Activated T-cell treated with anti-CD3 and anti-CD28 coated beads, Interleukin-2, amount 50 U/mL, for 4 hours (primary cell): ENCODE data around the gene ARL4D. TPM values are rescaled to one million over a fixed set of nuclear protein-coding genes. Genes with fewer than 3 reads are reported as not detected.

Experiments
- ATAC-seq, 2 donors: fragments of 200-7000 bp; cut with Tn5 transposase; one replicate each; pipeline ENCODE4 v1.10.0; 2021
- DNase-seq: peaks from one replicate; pipeline ENCODE4 v3.0.0-alpha.2; 2020
- H3K27me3 Mint-ChIP-seq: one replicate; pipeline ENCODE4 v1.8.0; 2021; ENCODE audit warnings: low read depth, mixed read lengths
- H3K36me3 Mint-ChIP-seq: one replicate; pipeline ENCODE4 v1.8.0; 2022; ENCODE audit warnings: mixed read lengths; ENCODE audit not compliant: insufficient read depth
- H3K4me1 Mint-ChIP-seq: one replicate; pipeline ENCODE4 v1.8.0; 2021; ENCODE audit warnings: low read depth, mixed read lengths
- H3K4me3 Mint-ChIP-seq: one replicate; pipeline ENCODE4 v1.8.0; 2021; ENCODE audit warnings: mild to moderate bottlenecking, moderate library complexity, mixed read lengths
- H3K9me3 Mint-ChIP-seq: one replicate; pipeline ENCODE4 v1.8.0; 2021; ENCODE audit warnings: mixed read lengths
- total RNA-seq, 3 donors: library from RNA; stranded (reverse); gene quantifications; one replicate each; pipeline ENCODE4 v1.2.1, GENCODE V29; 2021

ARL4D gene
- total RNA-seq, 3 donors from 2014 or later = 1.7 to 2.6 (median 1.8) TPM

DNA sequence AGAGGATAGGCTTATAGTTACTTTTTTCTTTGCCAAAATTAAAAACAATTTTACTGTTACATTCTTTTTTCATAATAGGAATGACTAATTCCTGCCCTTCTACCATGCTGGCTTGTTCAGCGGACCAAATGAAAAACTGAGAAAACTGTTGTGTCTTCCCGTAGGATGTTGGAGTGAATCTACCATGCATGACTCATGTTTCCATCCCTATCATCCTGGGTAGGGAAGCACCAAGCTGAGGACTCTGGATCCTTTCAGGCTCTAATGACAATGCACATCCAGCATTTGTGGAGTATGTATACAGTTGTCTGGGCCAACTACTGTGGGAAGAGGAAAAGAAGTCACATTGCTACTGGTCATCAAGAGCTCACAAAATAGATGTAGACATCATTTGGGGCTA, 43.9 kb downstream of the ARL4D start:
- no peaks in the 10 kb centered on the region for H3K4me1 Mint-ChIP-seq
- no peak for ATAC-seq
- no peaks in the 10 kb centered on the region for H3K9me3 Mint-ChIP-seq
- no peaks in the 10 kb centered on the region for H3K36me3 Mint-ChIP-seq
- peaks cover 11% of the 10 kb centered on the region for H3K27me3 Mint-ChIP-seq
- no peak for DNase-seq
- no peak overlapping the region for H3K4me3 Mint-ChIP-seq

- no peak for ATAC-seq
- peaks cover 11% of the 10 kb centered on the region for H3K27me3 Mint-ChIP-seq
- no peaks in the 10 kb centered on the region for H3K36me3 Mint-ChIP-seq
- no peaks in the 10 kb centered on the region for H3K4me1 Mint-ChIP-seq
- no peaks in the 10 kb centered on the region for H3K9me3 Mint-ChIP-seq
- no peak overlapping the region for H3K4me3 Mint-ChIP-seq
- no peak for DNase-seq
Measured at GRCh38 chr17:43443381-43443780, 44.6 kb downstream of the ARL4D start.

DNA sequence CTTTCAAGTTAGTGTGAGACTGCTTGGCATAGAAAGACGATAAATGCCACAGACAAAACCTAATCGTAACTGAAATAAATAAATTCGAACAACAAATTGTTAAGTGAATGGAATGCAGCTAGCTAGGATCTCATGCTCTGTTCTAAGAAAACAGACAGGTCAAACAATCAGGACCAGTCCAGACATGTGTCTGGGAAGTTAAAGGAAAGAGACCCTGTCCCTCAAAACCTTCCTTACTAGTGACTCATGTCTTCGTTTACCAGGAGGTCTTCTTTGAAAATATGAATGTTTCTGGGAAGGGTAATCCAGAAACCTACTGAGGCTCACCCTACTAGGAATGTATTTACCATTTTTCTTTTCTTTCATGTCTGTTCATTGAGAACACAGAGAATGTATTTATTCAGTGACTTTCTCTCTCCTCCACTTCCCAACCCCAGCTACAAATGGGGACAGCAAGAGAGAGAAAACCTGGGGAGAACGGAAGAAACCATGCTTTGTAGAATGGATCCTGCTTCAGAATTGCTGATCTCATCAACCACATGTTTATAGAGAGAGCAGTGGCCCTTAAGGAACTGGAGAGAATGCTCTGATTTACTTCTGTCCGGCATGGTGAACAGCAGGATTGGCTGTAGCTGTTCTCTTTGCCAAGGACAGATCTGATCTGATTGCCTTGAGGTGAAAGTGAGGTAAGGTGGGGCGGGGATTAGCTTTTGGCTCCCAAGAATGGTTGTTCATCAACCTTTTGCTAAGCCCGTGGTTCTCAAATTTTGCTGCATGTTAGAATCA, 45.6 kb downstream of the ARL4D start:
- ATAC-seq (no peak), DNase-seq (no peak)
- peaks cover 7% of the 10 kb centered on the region for H3K27me3 Mint-ChIP-seq
- H3K4me3 Mint-ChIP-seq = no peak overlapping the region
- no peaks in the 10 kb centered on the region for H3K4me1 Mint-ChIP-seq
- H3K9me3 Mint-ChIP-seq = no peaks in the 10 kb centered on the region
- no peaks in the 10 kb centered on the region for H3K36me3 Mint-ChIP-seq

GRCh38 chr17:43445009-43445589, 46.3 kb downstream of the ARL4D start:
- Mint-ChIP-seq H3K4me1 (no peaks in the 10 kb centered on the region), H3K9me3 (no peaks in the 10 kb centered on the region), H3K4me3 (no peak overlapping the region), H3K36me3 (no peaks in the 10 kb centered on the region), H3K27me3 (peaks cover 7% of the 10 kb centered on the region)
- DNase-seq = no peak
- ATAC-seq = no peak

- Mint-ChIP-seq H3K4me3 (no peak overlapping the region), H3K27me3 (peaks cover 7% of the 10 kb centered on the region)
- ATAC-seq = no peak
Measured at GRCh38 chr17:43446773-43447172, 48.0 kb downstream of the ARL4D start.

DNA sequence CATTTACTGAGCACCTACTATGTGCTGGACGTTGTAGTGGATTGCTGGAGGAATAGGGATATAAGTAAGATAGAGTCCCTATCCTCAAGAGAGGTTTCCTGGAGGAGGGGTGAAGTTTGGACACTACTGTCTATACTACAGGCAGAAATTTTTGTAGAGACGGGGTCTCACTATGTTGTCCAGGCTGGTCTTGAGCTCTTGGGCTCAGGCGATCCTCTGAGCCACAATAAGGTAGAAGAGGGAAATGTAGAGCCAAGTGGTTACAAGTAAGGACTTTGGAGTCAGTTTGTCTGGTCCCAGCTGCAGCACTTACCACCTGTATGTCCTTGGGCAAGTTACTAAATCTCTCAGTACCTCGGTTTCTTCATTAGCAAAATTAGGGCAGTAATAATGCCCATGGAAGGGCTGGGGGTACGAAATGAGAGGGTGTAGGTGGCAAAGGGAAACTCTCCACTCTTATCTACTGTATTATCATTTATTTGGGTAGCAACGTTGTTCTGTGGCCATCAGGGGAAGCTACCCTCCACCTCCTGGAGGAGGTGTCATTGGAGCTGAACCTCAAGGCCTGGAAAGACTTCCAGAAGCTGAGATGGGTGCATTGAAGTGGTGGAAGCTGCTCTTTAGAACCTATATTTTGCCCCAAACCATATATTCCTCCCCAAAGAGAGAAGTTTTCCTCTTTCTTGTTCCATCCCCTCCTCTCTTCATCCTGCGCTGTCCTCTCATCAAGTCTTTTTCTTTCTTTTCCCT, 50.1 kb downstream of the ARL4D start:
- no peak for DNase-seq
- H3K9me3 Mint-ChIP-seq = no peaks in the 10 kb centered on the region
- no peaks in the 10 kb centered on the region for H3K4me1 Mint-ChIP-seq
- no peaks in the 10 kb centered on the region for H3K36me3 Mint-ChIP-seq
- ATAC-seq = no peak
- H3K27me3 Mint-ChIP-seq = peaks cover 10% of the 10 kb centered on the region
- no peak overlapping the region for H3K4me3 Mint-ChIP-seq

More at GRCh38 chr17:43446773-43447172, 48.0 kb downstream of the ARL4D start:
- Mint-ChIP-seq H3K36me3 (no peaks in the 10 kb centered on the region), H3K9me3 (no peaks in the 10 kb centered on the region), H3K4me1 (no peaks in the 10 kb centered on the region)
- DNase-seq = no peak

DNA sequence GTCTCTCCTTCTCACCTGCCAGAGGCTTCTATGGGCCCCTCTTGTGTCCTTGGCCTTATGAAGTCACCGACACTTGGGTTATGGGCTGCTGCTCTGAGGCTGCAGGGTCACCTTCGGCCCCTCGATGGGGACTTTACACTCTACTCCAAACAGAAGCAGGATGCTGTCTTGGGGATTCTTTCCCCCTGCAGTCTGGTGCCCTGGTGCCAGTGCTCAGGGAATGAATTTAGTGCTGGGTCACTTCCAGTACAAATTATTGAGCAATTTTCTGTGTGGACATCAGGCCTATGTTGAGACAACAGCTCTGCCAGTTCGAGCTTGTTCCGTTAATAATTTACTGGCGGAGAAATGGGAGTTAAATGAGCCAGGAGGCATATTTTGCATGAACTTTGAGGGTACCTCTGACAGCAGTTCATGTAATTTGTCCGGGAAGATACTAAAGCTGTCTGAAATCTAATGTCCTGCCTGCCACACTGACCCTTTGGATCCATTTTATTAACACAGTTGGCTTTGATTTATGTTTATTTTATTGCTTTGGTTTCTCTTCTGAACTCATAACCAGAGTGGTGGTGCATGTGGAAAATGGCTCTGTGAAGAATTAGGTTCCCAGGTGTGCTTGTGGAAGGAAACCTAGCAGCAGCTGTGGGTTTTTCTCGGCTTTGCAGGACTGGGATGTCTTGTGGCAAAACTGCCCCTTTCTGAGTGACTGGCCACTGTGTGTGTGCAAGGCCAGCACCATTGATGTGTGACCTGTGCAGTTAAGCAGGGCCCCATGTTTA, 50.9 kb downstream of the ARL4D start:
- peaks cover 8% of the 10 kb centered on the region for H3K27me3 Mint-ChIP-seq

More for the DNA sequence above, 50.9 kb downstream of the ARL4D start:
- Mint-ChIP-seq H3K4me3 (no peak overlapping the region), H3K4me1 (no peaks in the 10 kb centered on the region), H3K9me3 (no peaks in the 10 kb centered on the region), H3K36me3 (no peaks in the 10 kb centered on the region)
- DNase-seq (no peak), ATAC-seq (no peak)

Other genes with a start within 250 kb of the ARL4D start
- gene NBR1, start 227.8 kb upstream of the ARL4D start, total RNA-seq = 10 to 100 TPM; 26.8 to 31.9 (median 28.0) TPM
- 1 to 10 TPM; 7.7 to 8.6 (median 7.9) TPM for gene TMEM106A, start 187.1 kb upstream of the ARL4D start, total RNA-seq
- not detected for gene CCDC200, start 170.4 kb upstream of the ARL4D start, total RNA-seq
- gene RNU2-1, start 165.0 kb upstream of the ARL4D start, total RNA-seq = 1,000 to 10,000 TPM; 1,770 to 1,970 (median 1,905) TPM
- 10 to 100 TPM; 54.3 to 58.3 (median 56.7) TPM for gene DHX8, start 85.0 kb downstream of the ARL4D start, total RNA-seq
- gene ETV4, start 147.3 kb downstream of the ARL4D start, total RNA-seq = 1 to 10 TPM; 1.1 to 2.2 (median 2.2) TPM